CD14-positive monocyte (primary cell): ENCODE results near the gene RERE. TPM values are rescaled to one million over a fixed set of nuclear protein-coding genes. Genes with fewer than 3 reads are reported as not detected.

ENCODE experiments used
- DNase-seq, 3 donors: peaks; one replicate each; pipeline ENCODE4 v3.0.0-alpha.2; 2011 to 2022
- H2AFZ ChIP-seq: 2 replicates; pipeline ENCODE4 v1.6.0; 2012; ENCODE audit warnings: mild to moderate bottlenecking, low read depth, low read length, inconsistent platforms; ENCODE audit not compliant: insufficient read depth, poor library complexity, severe bottlenecking
- H3K27ac ChIP-seq, 2 donors: 1 replicate in 1 of 2; 2 replicates in 1 of 2; pipeline ENCODE4 v1.5.1; 2012 to 2013; ENCODE audit warnings: low read length in 2 of 2, control low read depth in 1 of 2, inconsistent platforms in 1 of 2, low read depth in 1 of 2, mild to moderate bottlenecking in 1 of 2
- H3K27me3 ChIP-seq, 2 donors: one replicate each; pipeline versions ENCODE4 v1.6.0 to v1.6.1; 2011 to 2013; ENCODE audit warnings: low read length in 2 of 2; ENCODE audit not compliant: control insufficient read depth in 2 of 2, insufficient read depth in 2 of 2
- H3K36me3 ChIP-seq, 2 donors: replicated peaks in 1 of 2; 1 replicate in 1 of 2; 2 replicates in 1 of 2; pipeline versions ENCODE4 v1.5.1 to v1.6.1; 2012 to 2013; ENCODE audit warnings: low read length in 2 of 2, control low read depth in 1 of 2, inconsistent platforms in 1 of 2, mild to moderate bottlenecking in 1 of 2; ENCODE audit not compliant: insufficient read depth in 2 of 2, control insufficient read depth in 1 of 2
- H3K4me1 ChIP-seq, 2 donors: 1 replicate in 1 of 2; 2 replicates in 1 of 2; pipeline versions ENCODE4 v1.5.1 to v1.6.1; 2012 to 2013; ENCODE audit warnings: low read length in 2 of 2, control low read depth in 1 of 2, inconsistent platforms in 1 of 2, mild to moderate bottlenecking in 1 of 2, moderate library complexity in 1 of 2; ENCODE audit not compliant: insufficient read depth in 2 of 2, control insufficient read depth in 1 of 2
- H3K4me2 ChIP-seq: replicated peaks from 2 replicates; pipeline ENCODE3; 2012; ENCODE audit warnings: low read length, moderate library complexity, mild to moderate bottlenecking; ENCODE audit not compliant: poor library complexity, severe bottlenecking; ENCODE audit errors: extremely low read depth
- H3K4me3 ChIP-seq, 3 experiments: fragments of 200-600 bp in 1 of 3; sonication (generic) in 1 of 3; replicated peaks in 1 of 3; 1 replicate in 2 of 3; 2 replicates in 1 of 3; pipeline ENCODE4 v1.5.1; 2011 to 2013; ENCODE audit warnings: low read length in 3 of 3, mild to moderate bottlenecking in 3 of 3, control low read depth in 2 of 3, low read depth in 2 of 3, inconsistent platforms in 1 of 3, moderate library complexity in 1 of 3
- H3K79me2 ChIP-seq: 2 replicates; pipeline ENCODE4 v1.6.0; 2012; ENCODE audit warnings: mild to moderate bottlenecking, control low read depth, inconsistent platforms, low read length, moderate library complexity; ENCODE audit not compliant: insufficient read depth
- H3K9ac ChIP-seq: 2 replicates; pipeline ENCODE4 v1.6.0; 2017; ENCODE audit warnings: low read length, mild to moderate bottlenecking; ENCODE audit not compliant: insufficient read depth, poor library complexity, severe bottlenecking
- H3K9me3 ChIP-seq, 2 donors: replicated peaks in 1 of 2; 1 replicate in 1 of 2; 2 replicates in 1 of 2; pipeline versions ENCODE4 v1.5.1 to v1.6.1; 2012 to 2013; ENCODE audit warnings: low read length in 2 of 2, control low read depth in 1 of 2; ENCODE audit not compliant: control insufficient read depth in 1 of 2, insufficient read depth in 1 of 2
- H4K20me1 ChIP-seq: 2 replicates; pipeline ENCODE4 v1.6.0; 2012; ENCODE audit warnings: mild to moderate bottlenecking, low read length, control low read depth, moderate library complexity; ENCODE audit not compliant: insufficient read depth
- H3K27ac Mint-ChIP-seq, 7 donors: one replicate each; pipeline ENCODE4 v1.8.0; 2020; ENCODE audit warnings: mild to moderate bottlenecking in 7 of 7, mixed read lengths in 7 of 7, moderate library complexity in 6 of 7, inconsistent platforms in 2 of 7
- H3K27me3 Mint-ChIP-seq, 3 donors: one replicate each; pipeline ENCODE4 v1.8.0; 2021 to 2022; ENCODE audit warnings: low read depth in 3 of 3, mild to moderate bottlenecking in 3 of 3, mixed read lengths in 3 of 3, moderate library complexity in 3 of 3, inconsistent platforms in 1 of 3
- H3K36me3 Mint-ChIP-seq, 2 donors: one replicate each; pipeline ENCODE4 v1.8.0; 2020; ENCODE audit warnings: mixed read lengths in 2 of 2, inconsistent platforms in 1 of 2, mild to moderate bottlenecking in 1 of 2
- H3K4me1 Mint-ChIP-seq: one replicate; pipeline ENCODE4 v1.8.0; 2020; ENCODE audit warnings: mild to moderate bottlenecking, mixed read lengths
- H3K4me3 Mint-ChIP-seq, 2 donors: one replicate each; pipeline ENCODE4 v1.8.0; 2020; ENCODE audit warnings: mild to moderate bottlenecking in 2 of 2, mixed read lengths in 2 of 2, moderate library complexity in 1 of 2
- H3K9me3 Mint-ChIP-seq, 7 donors: one replicate each; pipeline ENCODE4 v1.8.0; 2020 to 2022; ENCODE audit warnings: mixed read lengths in 7 of 7, mild to moderate bottlenecking in 6 of 7, moderate library complexity in 6 of 7, inconsistent platforms in 2 of 7
- WGBS: methylation state at CpG from one replicate; pipeline ENCODE4 v1.1.5; 2013; ENCODE audit warnings: missing lambda C conversion rate; ENCODE audit not compliant: insufficient coverage; 5-methylcytosine and 5-hydroxymethylcytosine counted together
- intact Hi-C, 2 donors: fragments of 100-400 bp; cut with micrococcal nuclease; formaldehyde crosslinking; loops; one replicate each; pipeline versions ENCODE4 v1.15.0 to v1.15.1; 2023
- polyA plus RNA-seq, 3 donors: library from polyadenylated mRNA; depleted of rRNA in 1 of 3; unstranded in 2 of 3; stranded (reverse) in 1 of 3; fragments of 300-500 nt in 2 of 3; fragments of >200 nt in 1 of 3; fragmentation: Illumina TruSeq in 2 of 3; gene quantifications; 1 replicate in 2 of 3; 2 replicates in 1 of 3; pipeline ENCODE4 v1.2.3, GENCODE V29; 2012 to 2021
- TF ChIP-seq, protein P1 (sequence below): fragments of 200-600 bp; IDR thresholded peaks from one replicate; pipeline ENCODE4 v1.8.0; 2022; ENCODE audit warnings: antibody characterized with exemption, mild to moderate bottlenecking

RERE gene
- polyA plus RNA-seq, 3 donors: 1.2 to 19.4 (median 3.8) TPM

DNA sequence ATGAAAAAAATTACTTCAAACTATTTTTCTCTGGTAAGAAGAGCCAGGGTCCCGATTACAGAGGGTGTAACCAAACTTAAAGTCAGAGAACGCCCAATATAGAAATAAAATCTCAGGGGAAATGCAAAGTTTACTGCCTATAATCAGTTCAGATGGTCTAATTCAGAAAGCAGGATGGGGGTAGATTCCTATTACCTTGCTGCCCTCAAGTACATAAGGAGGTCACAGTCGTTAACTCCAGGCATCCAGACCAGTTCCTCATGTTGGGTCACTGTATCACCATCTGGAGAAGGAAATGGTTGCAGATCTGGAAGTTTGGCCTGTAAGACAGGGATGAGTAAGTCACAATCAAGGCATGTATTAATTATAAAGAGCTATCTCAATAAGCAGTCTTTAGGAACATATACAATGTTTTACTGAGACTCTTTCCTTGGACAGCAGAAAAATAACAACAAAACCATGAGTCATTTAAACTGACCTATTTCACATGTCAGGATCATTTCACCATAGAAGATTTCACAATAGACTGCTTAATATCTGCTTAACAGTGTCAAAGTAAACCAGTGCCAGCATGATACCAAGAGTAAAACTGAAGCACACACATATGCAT is 320.1 kb downstream of the RERE start:
- peak overlapping the region; percentile 10 for H3K4me2 ChIP-seq
- no peak overlapping the region for H3K4me3 Mint-ChIP-seq
- H3K79me2 ChIP-seq: no peaks in the 10 kb centered on the region
- peaks cover 13 to 16% of the 10 kb centered on the region in 2 donors for H3K4me1 ChIP-seq
- peak overlapping the region in 1 of 2 donors; percentile 57 for H3K27ac ChIP-seq
- H3K27ac Mint-ChIP-seq: peak overlapping the region; percentile 42 to 94 (median 86)
- 100% methylated on average over 1 of the region's 3 CpGs for WGBS
- H3K9ac ChIP-seq: no peak overlapping the region
- intact Hi-C loops: no loop called here
- peak; percentile 63 to 86 (median 77) for DNase-seq
- H3K36me3 Mint-ChIP-seq: peaks cover 35 to 42% of the 10 kb centered on the region in 2 donors
- no peaks in the 10 kb centered on the region for H3K9me3 Mint-ChIP-seq
- H3K4me1 Mint-ChIP-seq: peaks cover 27% of the 10 kb centered on the region
- TF ChIP-seq, protein P1, sequence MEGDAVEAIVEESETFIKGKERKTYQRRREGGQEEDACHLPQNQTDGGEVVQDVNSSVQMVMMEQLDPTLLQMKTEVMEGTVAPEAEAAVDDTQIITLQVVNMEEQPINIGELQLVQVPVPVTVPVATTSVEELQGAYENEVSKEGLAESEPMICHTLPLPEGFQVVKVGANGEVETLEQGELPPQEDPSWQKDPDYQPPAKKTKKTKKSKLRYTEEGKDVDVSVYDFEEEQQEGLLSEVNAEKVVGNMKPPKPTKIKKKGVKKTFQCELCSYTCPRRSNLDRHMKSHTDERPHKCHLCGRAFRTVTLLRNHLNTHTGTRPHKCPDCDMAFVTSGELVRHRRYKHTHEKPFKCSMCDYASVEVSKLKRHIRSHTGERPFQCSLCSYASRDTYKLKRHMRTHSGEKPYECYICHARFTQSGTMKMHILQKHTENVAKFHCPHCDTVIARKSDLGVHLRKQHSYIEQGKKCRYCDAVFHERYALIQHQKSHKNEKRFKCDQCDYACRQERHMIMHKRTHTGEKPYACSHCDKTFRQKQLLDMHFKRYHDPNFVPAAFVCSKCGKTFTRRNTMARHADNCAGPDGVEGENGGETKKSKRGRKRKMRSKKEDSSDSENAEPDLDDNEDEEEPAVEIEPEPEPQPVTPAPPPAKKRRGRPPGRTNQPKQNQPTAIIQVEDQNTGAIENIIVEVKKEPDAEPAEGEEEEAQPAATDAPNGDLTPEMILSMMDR: no peak
- no peaks in the 10 kb centered on the region for H3K9me3 ChIP-seq
- H3K4me3 ChIP-seq: no peak overlapping the region
- peaks cover 0 to 2% (median 0%) of the 10 kb centered on the region in 3 donors for H3K27me3 Mint-ChIP-seq
- H2AFZ ChIP-seq: no peak overlapping the region
- H3K36me3 ChIP-seq: peaks cover 25 to 39% of the 10 kb centered on the region in 2 donors
- H4K20me1 ChIP-seq: no peaks in the 10 kb centered on the region
- H3K27me3 ChIP-seq: no peaks in the 10 kb centered on the region

DNA sequence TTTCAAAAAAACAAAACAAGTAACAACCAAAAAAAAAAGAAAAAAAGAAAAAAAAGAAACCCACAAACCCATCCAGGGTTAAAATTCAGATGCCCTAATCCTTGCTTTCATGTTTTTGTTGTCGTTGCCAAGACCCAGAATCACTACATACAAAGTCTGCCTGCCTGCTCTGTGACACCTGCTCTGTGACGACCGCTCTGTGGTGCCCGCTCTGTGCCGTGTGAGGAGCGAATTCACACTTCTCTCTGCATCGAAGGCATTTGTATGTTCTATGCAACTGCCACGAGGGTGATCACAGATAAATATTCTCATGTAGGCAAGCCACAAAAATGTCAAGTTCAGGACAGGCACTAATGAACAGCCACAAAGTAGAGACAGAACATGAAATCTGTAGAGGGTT is 321.0 kb downstream of the RERE start:
- Mint-ChIP-seq H3K27me3 (peaks cover 0 to 2% (median 0%) of the 10 kb centered on the region in 3 donors), H3K36me3 (peaks cover 38 to 46% of the 10 kb centered on the region in 2 donors), H3K27ac (peak overlapping the region in 4 of 7 donors; percentile 42 to 86 (median 60)), H3K4me1 (peaks cover 27% of the 10 kb centered on the region), H3K4me3 (no peak overlapping the region), H3K9me3 (no peaks in the 10 kb centered on the region)
- Histone ChIP-seq H3K36me3 (peaks cover 25 to 39% of the 10 kb centered on the region in 2 donors), H3K27ac (peak overlapping the region in 1 of 2 donors; percentile 57), H3K4me1 (peaks cover 13 to 16% of the 10 kb centered on the region in 2 donors), H3K79me2 (no peaks in the 10 kb centered on the region), H3K9ac (no peak overlapping the region), H3K9me3 (no peaks in the 10 kb centered on the region), H4K20me1 (no peaks in the 10 kb centered on the region), H3K4me2 (no peak overlapping the region), H3K27me3 (no peaks in the 10 kb centered on the region), H3K4me3 (no peak overlapping the region), H2AFZ (no peak overlapping the region)
- DNase-seq: no peak
- WGBS: 98% methylated on average over 7 of the region's 8 CpGs
- intact Hi-C loops: no loop called here
- TF ChIP-seq, protein P1: no peak
